Measurements from ENCODE around the gene SCRN2.

Gene SCRN2

DNA sequence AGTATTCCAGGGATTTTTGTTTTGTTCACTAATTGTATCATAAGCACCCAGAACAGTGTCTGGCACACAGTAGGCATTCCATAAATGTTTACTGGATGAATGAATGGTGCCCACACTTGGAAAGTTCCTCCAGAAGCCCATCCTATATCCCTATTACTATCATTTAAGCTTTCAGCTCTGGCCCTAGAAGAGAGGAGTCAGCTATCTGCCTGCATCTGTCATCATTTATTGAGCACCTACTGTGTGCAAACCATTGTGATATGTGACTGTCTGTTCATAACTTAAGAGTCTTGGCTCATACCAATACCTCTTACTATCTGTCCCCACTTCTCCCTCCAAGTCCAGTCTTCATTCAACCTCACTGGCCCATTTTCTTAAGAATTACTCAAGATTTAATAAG is 30.0 kb upstream of the SCRN2 start:
- no peak for DNase-seq

DNA sequence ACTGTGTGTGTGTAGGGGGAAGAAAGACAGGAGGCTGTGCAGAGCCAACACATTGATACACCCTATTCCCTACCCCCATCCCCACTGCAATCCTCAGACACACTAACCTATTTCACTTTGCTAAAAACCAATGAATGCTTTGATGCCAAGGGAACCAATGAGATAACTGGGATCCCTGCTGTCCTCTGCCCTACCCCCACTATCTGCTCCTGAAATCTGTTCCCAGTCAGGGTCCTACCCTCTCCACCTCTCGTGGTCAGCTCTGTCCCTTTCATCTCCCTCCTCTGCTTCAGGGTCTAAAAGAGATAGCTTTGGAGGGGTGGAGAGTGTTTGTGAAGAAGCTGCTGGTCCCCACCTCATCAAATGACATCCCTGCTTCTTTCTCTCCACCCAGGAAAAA is 29.0 kb upstream of the SCRN2 start:
- DNase-seq, result no peak

DNA sequence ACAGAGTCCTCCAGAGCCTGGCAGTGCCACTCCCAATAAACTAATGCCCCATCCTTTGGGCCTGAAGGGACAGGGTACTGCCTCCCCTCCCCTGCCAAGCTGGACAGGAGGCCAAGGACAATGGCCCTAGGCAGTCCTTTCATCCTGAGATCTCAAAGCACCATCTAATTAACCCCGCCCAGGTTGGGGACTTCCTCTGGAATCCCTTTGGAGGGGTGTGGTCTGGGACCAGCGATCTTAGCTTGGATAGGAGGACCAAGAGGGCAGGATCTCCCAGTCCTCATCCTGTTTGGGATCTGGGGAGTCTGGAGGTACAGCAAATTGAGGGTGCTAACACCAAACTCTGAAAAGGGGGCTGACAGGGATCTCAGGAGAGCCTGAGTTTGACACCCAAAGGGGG is 28.0 kb upstream of the SCRN2 start:
- no peak for DNase-seq

DNA sequence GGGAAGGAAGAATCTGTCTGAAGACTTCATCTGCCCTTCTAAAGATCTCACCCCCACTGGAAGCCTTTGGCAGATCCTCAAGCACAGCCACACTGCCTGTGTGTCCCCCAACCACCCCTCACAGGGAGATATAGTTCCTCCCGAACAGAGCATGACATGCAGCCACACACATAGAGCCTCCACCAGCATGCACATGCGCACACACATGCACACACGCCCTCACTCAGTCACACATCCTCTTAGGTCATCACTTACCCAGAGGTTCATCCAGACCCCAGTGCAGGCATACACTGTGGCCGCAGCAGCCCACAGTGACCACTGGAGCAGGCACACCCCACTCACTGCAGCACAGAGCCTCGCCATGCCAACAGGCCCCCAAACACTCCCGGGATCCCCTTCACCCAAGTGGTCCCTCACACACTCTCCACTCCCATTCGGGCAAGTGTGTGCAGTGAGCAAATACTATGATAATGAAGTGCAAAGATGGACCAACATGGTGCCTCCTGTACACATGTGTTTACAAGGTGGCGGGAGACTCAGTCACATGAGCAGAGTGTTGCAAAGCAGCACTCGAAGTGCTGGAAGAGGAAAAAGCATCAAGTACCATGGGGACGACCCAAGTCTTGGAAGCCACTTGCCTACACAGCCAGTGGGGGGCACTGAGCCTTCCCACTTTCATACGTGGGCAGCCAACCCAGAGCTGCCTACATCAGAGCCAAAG is 26.9 kb upstream of the SCRN2 start:
- no peak for DNase-seq

DNA sequence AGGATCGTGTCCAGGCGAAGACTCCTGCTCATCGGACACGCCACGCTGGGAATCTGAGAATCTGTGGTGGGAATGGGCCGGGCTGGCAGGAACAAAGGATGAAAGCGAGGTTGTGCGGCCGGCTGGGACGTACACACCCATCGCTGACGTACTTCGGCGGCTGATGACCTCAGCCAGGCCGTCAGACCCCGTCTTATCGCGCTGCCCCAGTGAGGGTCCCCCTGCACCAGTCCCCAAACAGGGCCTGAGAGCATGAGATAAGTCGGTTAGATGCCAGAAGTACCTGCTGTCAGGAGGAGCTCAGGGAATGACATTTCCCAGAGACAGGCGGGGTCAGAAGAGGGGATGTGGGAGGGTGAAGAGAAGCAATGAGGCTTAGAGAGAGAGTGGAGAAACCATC is 25.9 kb upstream of the SCRN2 start:
- DNase-seq, result no peak

DNA sequence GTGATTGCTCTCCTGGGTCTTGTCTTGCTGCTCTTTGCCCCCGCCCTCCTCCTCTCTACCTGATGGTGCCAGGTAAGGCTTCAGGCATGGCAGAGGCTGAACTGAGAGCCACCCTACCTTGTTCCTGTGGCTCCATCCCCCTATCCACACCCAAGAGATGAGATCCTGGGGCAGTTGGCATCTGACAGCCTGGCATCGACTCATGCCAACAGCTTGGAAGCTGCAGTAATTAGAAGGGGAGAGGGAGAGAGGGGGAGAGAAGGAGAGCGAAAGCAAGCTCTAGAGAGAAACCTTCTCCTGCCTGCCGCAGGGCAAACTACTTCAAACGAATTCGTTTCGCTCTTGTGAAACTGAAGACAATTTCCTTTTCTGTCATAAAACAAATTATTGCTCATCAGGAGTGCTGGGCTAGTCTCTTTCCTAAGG is 23.7 kb upstream of the SCRN2 start:
- DNase-seq, result no peak

DNA sequence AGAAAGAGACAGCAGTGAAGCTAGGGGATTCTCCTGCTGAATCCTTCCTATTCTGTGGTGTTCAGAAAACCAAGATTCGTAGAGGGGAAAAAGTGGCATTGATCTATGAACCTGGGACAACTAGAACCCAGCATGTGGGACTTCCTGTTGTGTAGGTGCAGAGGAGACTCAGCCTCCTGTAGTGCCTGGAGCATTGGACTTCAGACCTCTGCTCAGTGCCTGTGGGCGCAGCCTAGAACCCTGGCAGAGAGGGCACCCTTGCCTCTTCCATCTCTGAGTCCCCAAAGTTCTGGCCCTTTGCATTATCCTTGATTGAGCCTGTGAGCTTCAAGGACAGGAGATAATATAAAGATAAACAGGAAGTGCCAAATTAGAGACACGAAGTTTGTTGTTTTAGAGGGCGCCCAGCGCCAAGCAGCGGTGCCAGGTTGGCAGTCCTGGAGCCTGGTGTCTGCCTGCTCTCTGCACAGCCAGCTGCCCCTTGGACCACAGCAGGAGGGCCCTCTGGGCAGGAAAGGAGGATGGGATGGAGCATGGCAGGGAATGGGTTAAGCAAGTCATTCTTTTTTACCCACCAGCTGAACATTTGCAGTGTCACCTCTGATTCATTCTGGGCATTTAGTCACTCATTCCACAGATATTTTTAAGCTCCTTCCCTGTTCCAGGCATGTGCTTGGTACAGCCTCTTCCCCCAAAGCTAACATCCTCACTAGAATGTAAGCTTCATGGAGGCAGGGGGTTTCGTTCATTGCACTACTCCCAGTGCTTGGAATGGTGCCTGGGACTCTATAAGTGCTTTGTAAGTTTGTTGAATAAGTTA is 21.8 kb upstream of the SCRN2 start:
- DNase-seq, result no peak

DNA sequence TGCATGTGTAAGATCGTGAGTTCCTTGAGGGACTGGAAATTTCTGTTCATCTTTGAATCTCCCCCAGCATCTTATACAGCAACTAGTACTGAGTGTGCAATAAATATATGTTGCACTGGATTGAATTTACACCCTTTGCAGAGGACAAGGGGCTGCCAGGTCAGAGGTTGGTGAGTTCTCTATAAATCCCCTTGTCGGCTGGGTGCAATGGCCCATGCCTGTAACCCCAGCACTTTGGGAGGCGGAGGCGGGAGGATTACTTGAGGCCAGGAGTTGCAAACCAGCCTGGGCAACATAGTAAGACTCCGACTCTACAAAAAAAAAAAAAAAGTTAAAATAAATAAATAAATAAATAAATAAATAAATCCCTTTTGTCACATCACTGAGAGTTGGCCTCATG is 19.3 kb upstream of the SCRN2 start:
- no peak for DNase-seq

DNA sequence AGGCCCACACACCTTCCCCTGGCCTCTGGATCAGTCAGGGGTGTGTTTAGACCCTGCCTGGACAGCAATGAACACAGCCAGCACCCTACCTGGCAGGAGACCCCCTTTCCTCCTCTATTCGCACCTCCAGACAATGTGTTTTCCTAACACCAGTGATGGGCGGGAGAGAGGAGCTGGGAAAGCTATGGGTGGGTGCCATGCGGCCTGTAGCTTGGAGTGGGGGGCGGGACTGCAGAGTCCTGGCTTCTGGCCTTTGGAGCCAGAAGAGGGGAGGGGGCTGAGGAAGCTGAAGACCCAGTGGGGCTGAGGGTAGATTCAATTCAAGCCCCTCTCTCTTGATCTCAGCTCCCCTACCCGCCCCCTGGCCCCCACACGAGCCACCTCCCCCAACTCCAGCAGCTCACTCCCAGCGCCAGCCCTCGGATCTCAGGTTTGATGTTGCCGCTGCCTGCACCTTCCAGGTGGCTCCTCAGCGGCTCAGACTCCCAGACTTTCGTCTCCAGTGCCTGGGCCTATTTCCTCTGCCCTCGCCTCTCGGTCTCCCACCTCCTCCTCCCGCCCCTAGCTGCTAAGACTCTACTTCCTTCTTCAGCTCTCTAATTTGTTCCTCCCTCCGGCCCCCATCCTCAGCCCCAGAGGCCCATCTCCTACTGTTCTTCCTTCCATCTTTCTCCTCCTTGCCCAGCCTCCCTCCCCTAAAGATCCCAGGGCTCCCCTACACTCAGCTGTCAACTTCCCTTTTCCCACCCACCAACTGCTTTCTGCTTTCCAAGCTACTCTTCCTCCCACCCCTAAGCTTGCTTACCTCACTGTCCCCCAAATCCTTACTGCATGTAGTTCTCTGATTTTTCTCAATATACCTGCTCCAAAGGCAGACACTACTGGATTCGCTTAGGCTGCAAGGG is 16.7 kb upstream of the SCRN2 start:
- DNase-seq, result no peak

DNA sequence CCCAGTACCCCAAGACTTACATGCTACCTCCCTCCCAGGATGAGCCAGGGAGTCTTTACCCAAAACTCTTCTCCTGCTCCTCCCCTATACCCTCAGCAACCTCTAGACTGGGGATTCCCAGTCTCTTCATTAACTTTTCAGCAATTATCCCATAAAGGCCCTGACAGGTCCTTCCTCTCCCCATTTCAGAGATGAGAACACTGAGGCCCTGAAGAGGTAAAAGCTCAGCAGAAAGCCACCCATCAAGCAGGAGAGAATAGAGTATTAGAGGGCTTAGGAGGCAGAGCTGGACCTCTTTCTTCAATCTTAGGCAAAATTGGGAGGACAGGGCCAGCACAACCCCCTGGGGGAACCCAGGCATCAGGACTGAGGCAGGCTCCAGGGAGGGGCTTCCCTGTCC is 15.8 kb upstream of the SCRN2 start:
- DNase-seq, result no peak

DNA sequence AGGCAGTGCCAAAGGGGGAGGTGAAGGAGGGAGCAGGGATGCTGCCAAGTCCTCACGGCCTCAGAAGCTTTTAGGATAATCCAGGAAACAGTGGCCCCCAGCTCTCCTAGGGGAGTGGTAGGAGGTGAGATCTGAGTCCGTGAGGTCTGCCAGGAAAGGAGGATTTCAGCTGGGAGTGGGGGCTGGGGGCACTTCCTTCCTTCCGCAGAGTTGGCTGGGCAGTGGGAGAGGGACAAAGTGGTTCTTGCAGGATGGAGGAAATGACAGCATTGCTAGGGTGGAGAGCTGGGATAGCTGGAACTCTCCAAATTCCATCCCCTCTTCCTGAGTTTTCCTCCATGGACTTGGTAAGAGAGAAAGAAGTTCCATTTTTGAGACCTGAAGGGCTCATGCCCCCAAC is 14.7 kb upstream of the SCRN2 start:
- DNase-seq, result no peak

DNA sequence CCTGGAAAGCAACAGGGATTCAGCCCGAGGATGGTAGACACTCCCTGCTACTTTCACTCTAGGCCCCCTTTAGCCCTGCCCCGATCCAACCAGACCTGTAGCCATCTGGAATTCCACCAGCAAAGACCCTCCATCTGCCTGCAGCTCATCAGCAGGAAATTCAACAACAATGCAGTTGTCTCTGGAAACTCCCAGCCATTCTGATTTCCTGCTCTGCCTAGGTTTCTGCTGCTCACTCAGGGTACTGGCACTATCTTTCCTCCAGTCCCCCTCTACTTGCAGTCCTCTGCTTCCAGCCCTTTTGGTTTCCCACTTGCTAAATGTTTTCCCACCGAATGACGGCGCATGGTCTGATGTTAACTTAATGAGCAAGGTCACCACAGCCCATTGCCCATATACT is 12.5 kb upstream of the SCRN2 start:
- DNase-seq, result no peak

DNA sequence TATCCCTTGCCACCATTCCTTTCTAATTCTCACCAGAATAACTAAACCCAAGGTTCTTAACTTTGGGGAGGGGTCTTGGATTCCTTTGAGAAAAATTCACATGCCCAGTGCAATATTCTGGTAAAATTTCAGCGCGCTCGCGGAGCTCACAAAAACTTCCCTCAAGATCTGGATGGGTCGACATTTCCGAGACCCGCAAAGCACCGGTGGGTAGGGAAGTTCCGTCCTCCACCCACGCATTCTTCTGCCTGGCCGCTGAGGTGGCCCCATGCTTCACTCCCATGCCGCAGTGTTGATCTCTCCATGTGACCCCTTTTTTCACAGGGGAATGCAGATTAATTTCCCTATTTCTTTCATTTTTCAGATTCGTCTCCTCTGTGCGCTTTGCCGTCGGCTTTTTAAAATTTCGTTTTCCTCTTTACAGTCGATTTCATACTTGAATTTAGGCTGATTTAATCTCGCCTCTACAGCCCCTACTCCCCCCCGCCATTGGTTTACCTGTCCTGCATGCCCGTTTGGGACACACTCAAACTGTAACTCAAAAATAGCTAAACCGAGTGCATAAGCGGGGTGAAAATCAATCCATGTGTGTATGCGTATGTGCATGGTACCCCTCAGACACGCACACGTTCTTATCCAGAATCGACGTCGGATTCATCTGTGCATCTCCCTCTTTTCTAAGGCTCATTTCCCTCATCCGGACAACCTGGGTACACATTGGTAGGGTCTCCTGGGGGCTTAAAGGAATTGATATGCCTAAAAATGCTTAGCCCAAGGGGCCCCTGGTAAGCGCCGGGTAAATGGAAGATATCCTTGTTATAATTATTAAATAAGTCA is 11.3 kb upstream of the SCRN2 start:
- no peak for DNase-seq

DNA sequence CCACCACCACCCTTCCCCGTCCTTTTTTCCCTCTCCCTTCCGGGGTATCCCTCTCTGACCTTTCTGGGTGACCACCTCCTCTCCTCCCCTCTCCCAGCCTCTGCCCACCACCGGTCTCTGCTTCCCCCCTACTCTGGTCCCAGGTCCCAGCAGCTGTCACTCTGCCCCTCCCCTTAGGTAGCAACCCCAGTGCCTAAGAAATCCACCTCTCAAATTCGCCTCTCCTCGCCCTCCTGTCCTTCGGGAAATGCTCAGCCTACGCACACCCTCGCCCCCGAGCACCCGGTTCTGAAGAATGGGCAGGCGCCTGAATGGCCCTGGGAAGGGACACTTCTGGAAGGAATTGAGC is 10.7 kb upstream of the SCRN2 start:
- DNase-seq, result no peak

DNA sequence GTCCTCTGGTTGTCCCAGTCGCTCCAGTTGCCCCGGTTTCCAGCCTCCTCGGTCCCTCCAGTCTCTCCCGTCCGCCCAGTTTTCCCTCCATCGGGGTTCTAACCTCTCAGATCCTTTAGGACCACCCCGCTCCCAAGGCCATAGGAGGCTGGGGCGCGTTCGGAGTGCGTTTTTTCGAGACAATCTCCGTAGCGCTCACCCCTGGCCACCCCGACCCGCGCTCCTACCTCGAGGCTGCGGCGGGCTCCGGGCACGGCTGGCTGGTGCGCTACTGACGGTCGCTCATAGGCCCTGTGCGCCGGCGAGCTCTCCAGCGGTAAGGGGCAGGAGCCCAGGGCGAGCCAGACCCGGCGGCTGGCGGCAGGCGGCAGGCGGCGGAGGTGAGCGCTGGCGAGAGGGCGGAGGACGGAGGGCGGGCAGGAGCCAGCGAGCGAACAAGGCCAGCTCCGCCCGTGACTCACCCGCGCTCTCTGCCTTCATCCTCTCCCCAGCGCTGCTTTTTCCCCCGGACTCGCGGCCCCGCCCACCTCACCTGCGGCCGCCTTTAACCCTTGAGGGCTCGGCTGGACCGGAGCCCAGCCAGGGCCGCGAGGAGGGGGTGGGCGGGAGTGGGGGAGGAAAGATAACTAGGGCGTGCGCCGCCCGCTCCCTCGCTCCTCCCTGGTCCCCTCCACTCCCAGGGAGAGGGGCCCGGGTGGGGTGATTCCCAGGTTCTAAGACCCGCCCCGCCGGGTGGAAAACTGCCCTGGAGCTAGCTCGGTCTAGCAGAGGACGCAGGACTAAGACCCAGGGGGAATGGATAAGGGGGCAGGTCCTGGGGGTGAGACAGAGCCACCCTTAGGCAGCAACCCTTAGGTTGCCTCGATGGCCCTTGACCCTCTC is 9.9 kb upstream of the SCRN2 start, which contains the start of gene SP6:
Gene SP6 (minus strand): TSS at position 472 of the 882 bp plus-strand sequence. CDS start 2,734 bp downstream, outside the sequence.
- DNase-seq, result peak; percentile 19

DNA sequence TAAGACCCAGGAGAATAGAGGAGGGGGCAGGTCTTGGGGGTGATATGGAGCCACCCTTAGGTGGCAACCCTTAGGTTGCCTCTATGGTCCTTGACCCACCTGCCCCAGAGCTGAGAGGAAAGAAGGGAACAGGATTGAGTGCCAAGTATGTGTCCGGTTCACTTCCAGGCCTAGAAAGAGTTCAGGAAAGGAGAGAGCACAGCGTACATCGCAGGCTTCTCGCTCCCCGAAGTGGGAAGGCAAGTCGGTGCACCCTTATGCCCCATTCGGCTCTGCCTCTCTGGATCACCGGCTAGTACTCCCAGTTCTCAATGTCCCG is 9.3 kb upstream of the SCRN2 start:
- no peak for DNase-seq

DNA sequence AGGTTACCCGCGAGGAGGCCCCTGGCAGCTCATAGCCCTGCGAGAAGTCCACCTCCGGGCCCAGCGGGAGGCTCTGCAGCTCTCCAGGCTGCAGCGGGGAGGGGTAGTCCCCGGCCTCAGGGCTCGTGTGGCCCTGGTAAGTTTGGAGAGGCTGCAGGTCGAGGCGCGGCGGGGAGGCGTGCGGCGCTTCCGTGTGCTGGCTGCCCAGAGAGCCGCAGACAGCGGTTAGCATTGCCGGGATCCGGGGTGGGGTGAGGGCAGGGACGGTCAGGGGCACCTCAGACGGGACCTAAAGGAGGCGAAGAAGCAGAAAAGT is 7.1 kb upstream of the SCRN2 start:
- DNase-seq, result no peak

DNA sequence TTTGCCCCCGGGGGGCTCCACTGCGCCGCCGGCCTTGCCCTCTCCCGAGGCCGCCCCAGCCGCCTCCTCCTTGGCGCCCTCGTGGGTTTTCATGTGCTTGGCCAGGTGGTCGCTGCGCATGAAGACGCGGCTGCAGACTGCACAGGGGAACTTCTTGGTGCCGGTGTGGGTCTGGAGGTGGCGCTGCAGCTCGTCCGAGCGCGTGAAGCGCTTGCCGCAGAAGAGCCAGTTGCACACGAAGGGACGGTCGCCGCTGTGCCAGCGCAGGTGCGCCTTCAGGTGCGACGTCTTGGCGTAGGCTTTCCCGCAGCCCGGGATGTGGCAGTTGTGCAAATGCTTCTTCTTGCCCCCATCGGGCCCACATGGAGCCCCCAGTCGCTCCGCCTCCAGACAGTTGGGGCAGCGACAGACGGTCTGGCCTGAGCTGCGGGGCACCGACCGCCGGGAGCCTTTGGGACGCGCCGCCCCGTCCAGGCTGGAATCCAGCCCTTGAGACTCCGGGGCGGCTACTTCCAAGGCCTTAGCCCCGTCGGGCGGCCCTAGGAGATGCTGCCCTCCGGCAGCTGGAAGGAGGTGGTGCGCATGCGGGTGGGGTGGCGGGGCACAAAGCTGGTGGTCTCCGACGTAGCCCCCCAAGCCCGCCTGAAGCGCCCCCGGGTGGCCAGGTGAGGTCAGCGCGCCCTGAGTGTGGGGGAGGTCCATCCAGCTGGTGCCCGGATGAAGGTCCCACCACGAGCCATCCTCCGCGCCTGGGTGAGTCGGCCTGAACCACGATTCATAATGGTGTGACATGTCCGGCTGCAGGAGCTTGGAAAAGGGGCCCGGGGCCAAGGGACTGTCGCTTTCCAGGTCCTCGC is 6.5 kb upstream of the SCRN2 start:
- DNase-seq, result no peak

DNA sequence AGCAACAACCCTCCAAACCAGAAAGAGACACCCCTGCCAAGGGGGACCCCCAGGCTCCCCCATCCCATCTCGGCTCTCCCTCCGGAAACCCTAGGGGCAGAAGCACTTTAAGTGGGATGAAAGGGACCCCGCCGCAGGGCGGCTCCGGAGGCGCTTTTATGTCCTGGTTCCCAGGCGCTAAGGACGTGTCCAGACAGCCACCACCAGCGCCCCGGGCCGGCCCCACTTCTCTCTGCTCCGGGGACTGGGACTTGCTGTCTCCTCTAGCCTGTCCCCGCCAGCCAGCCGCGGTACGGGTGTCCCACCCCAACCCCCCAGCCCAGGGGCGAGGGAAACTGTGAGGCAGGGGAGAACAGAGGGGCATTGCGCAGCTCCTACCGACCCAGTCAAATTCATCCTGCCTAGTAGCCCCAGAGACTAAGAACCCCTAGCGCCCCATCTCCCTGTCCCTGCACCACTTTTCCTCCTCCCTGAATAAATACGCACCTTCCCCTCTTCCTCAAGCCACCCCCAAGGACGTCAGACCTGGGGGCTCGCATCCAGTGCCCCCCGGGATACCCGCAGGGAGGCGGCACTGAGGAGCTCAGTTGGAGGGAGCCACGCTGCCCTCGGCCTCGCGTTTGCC is 5.8 kb upstream of the SCRN2 start:
- DNase-seq, result no peak

DNA sequence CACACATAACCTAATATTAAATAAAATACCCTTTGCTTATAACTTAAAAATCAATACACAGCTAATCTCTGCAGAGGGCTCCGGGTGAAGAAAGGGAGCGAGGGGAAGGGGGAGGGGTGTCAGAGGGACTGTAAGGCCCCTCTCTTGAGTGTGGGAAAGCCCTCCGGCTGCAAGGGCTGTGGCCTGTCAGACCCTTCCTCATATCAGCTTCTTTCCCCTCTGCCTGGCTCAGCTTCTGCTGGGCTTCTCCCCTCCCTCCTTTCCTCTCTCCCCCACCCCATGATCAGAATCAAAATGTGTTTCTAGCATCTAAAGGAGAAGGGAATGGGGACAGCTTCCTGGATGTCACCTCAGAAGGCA is 4.6 kb upstream of the SCRN2 start:
- no peak for DNase-seq
